HEK293T (cell line): ENCODE data around the gene SNX19.

Experiments
- ARNT ChIP-seq: fragments of 450-650 bp; IDR thresholded peaks from 2 replicates; pipeline ENCODE4 v1.6.1; 2017; ENCODE audit warnings: mild to moderate bottlenecking
- BHLHE40 ChIP-seq: fragments of 450-650 bp; IDR thresholded peaks from 2 replicates; pipeline ENCODE4 v1.6.1; 2016; ENCODE audit warnings: mild to moderate bottlenecking, moderate library complexity, borderline replicate concordance
- ELF4 ChIP-seq: fragments of 450-650 bp; IDR thresholded peaks from 2 replicates; pipeline ENCODE4 v1.6.1; 2017; ENCODE audit warnings: antibody characterized with exemption
- FOXK2 ChIP-seq: fragments of 450-650 bp; IDR thresholded peaks from 2 replicates; pipeline ENCODE4 v1.6.1; 2016; ENCODE audit warnings: mild to moderate bottlenecking
- HDGF ChIP-seq: fragments of 450-650 bp; IDR thresholded peaks from 2 replicates; pipeline ENCODE4 v1.6.1; 2017; ENCODE audit warnings: antibody characterized with exemption, borderline replicate concordance
- LEF1 ChIP-seq: fragments of 450-650 bp; IDR thresholded peaks from 2 replicates; pipeline ENCODE4 v1.6.1; 2017; ENCODE audit warnings: mild to moderate bottlenecking, borderline replicate concordance
- PKNOX1 ChIP-seq: fragments of 450-650 bp; IDR thresholded peaks from 2 replicates; pipeline ENCODE4 v1.6.1; 2016
- SP1 ChIP-seq: fragments of 450-650 bp; IDR thresholded peaks from 2 replicates; pipeline ENCODE4 v1.6.1; 2017

- TF ChIP-seq ELF4 = no peak
- no peak for TF ChIP-seq ARNT
- no peak for TF ChIP-seq SP1
- no peak for TF ChIP-seq BHLHE40
- no peak for TF ChIP-seq LEF1
- no peak for TF ChIP-seq FOXK2
- TF ChIP-seq HDGF = no peak
- no peak for TF ChIP-seq PKNOX1
Measured at GRCh38 chr11:130872981-130873380, 43.3 kb downstream of the SNX19 start.
